OCI-LY7 (cell line): Measurements from ENCODE around the gene TXNIP. TPM values are rescaled to one million over a fixed set of nuclear protein-coding genes. Genes with fewer than 3 reads are reported as not detected.

Experiments used
- BruUV-seq: library from RNA; stranded (reverse); fragments of 400-500 nt; replicated peaks from 2 replicates; lab custom pipeline; 2021; lab: Mats Ljungman, UMichigan
- CTCF ChIA-PET: fragments of 300-600 bp; sonication (Branson Sonifier 250); formaldehyde crosslinking; loops from one replicate; lab custom pipeline; 2022; ENCODE audit warnings: antibody characterized with exemption; ENCODE audit not compliant: unreplicated experiment; lab: Charles Lee
- POLR2A ChIA-PET: fragments of 300-600 bp; sonication (Branson Sonifier 250); formaldehyde crosslinking; loops from one replicate; lab custom pipeline; 2022; ENCODE audit warnings: antibody characterized with exemption; lab: Charles Lee
- DNase-seq: peaks from one replicate; pipeline ENCODE4 v3.0.0-alpha.2; 2015; ENCODE audit warnings: low spot score
- H2AFZ ChIP-seq: fragments of 200-600 bp; sonication (generic), shearing (Covaris generic); 2 replicates; pipeline ENCODE4 v1.6.1; 2014; ENCODE audit warnings: mild to moderate bottlenecking, antibody characterized with exemption, low read length, moderate library complexity
- H3K27ac ChIP-seq: fragments of 200-600 bp; sonication (generic); 2 replicates; pipeline ENCODE4 v1.5.1; 2014; ENCODE audit warnings: mixed run types, low read depth, mild to moderate bottlenecking, moderate library complexity, low read length, inconsistent platforms; ENCODE audit not compliant: poor library complexity, severe bottlenecking
- H3K36me3 ChIP-seq: fragments of 200-600 bp; sonication (generic); 2 replicates; pipeline ENCODE4 v1.6.1; 2014; ENCODE audit warnings: mild to moderate bottlenecking, antibody characterized with exemption, low read length, moderate library complexity, mixed read lengths; ENCODE audit not compliant: insufficient read depth
- H3K4me1 ChIP-seq: fragments of 200-600 bp; sonication (generic); 2 replicates; pipeline ENCODE4 v1.5.1; 2014; ENCODE audit warnings: mild to moderate bottlenecking, low read length; ENCODE audit not compliant: insufficient read depth, poor library complexity, severe bottlenecking
- H3K4me2 ChIP-seq: fragments of 200-600 bp; sonication (generic); 2 replicates; pipeline ENCODE4 v1.6.1; 2014; ENCODE audit warnings: mild to moderate bottlenecking, low read length
- H3K4me3 ChIP-seq: fragments of 200-600 bp; sonication (generic); 2 replicates; pipeline ENCODE4 v1.5.1; 2014; ENCODE audit warnings: mild to moderate bottlenecking, low read depth, low read length; ENCODE audit not compliant: poor library complexity, severe bottlenecking
- H3K79me2 ChIP-seq: fragments of 200-600 bp; sonication (generic); 2 replicates; pipeline ENCODE4 v1.6.1; 2016; ENCODE audit warnings: low read depth, mild to moderate bottlenecking, low read length, moderate library complexity, mixed read lengths; ENCODE audit not compliant: insufficient read depth
- H3K9me2 ChIP-seq: fragments of 200-600 bp; sonication (generic); 2 replicates; pipeline ENCODE4 v1.6.1; 2016; ENCODE audit warnings: mild to moderate bottlenecking, low read length, mixed read lengths; ENCODE audit not compliant: insufficient read depth
- H3K9me3 ChIP-seq: fragments of 200-600 bp; sonication (generic); 2 replicates; pipeline ENCODE4 v1.6.1; 2014; ENCODE audit warnings: mild to moderate bottlenecking, mixed run types, low read length, mixed read lengths
- H4K20me1 ChIP-seq: fragments of 200-600 bp; sonication (generic); 2 replicates; pipeline ENCODE4 v1.6.1; 2014; ENCODE audit warnings: mild to moderate bottlenecking, antibody characterized with exemption, low read length, moderate library complexity, mixed read lengths; ENCODE audit not compliant: insufficient read depth
- CTCF ChIP-seq: fragments of 200-600 bp; sonication (generic); conservative IDR thresholded peaks from 2 replicates; pipeline ENCODE4 v1.5.1; 2014; ENCODE audit warnings: mild to moderate bottlenecking, antibody characterized with exemption, low read length, moderate library complexity, mixed read lengths
- EZH2phosphoT487 ChIP-seq: fragments of 200-600 bp; sonication (generic); IDR thresholded peaks from 2 replicates; pipeline ENCODE4 v1.6.1; 2018; ENCODE audit warnings: low read depth, borderline replicate concordance, mild to moderate bottlenecking, mixed run types, antibody characterized with exemption, low read length, moderate library complexity, mixed read lengths
- intact Hi-C: fragments of 100-400 bp; cut with micrococcal nuclease; formaldehyde crosslinking; loops from one replicate; pipeline ENCODE4 v1.10.0; 2022; ENCODE audit not compliant: unreplicated experiment
- total RNA-seq, 2 experiments: library from RNA; depleted of rRNA in 1 of 2; stranded (reverse); fragments of >200 nt in 1 of 2; shearing (Covaris generic) in 1 of 2; gene quantifications; 2 replicates each; pipeline ENCODE4 v1.2.3, GENCODE V29; 2014 to 2022

Gene TXNIP
- total RNA-seq, 2 experiments from 2014 or later = 50.3 to 144 TPM

- Histone ChIP-seq H3K4me2 (no peak overlapping the region), H3K4me3 (no peak overlapping the region), H3K79me2 (peaks cover 10% of the 10 kb centered on the region; the same call in 1 of the 2 replicates), H2AFZ (no peak overlapping the region), H3K9me3 (no peaks in the 10 kb centered on the region), H3K4me1 (peaks cover 36% of the 10 kb centered on the region), H3K9me2 (no peaks in the 10 kb centered on the region), H3K27ac (no peak overlapping the region), H3K36me3 (peaks cover 37% of the 10 kb centered on the region), H4K20me1 (no peaks in the 10 kb centered on the region)
- TF ChIP-seq CTCF = no peak
- TF ChIP-seq EZH2phosphoT487 = no peak
- no TSS peak for BruUV-seq
- DNase-seq = no peak
- intact Hi-C loops = no loop called here
- ChIA-PET CTCF (no interaction called here), POLR2A (interaction anchor here (0.5 to 8.3 kb wide), 4 partner anchors 8 to 42 kb away, joined by 4 to 67 read pairs (median 6); no protein-coding TSS in a partner anchor)
These were observed 6.0 kb downstream of the TXNIP start for GRCh38 chr1:145990249-145990855.

GRCh38 chr1:145988773-145989172 is 7.6 kb downstream of the TXNIP start:
- Histone ChIP-seq H3K9me3 (no peaks in the 10 kb centered on the region), H3K36me3 (peaks cover 21% of the 10 kb centered on the region), H3K79me2 (no peaks in the 10 kb centered on the region), H3K4me3 (no peak overlapping the region), H3K4me2 (peak overlapping the region; percentile 16; the same call in 1 of the 2 replicates), H4K20me1 (no peaks in the 10 kb centered on the region), H3K27ac (no peak overlapping the region), H2AFZ (peak overlapping the region; percentile 67; the same call in 1 of the 2 replicates), H3K4me1 (peaks cover 38% of the 10 kb centered on the region), H3K9me2 (no peaks in the 10 kb centered on the region)
- no TSS peak for BruUV-seq
- ChIA-PET CTCF (no interaction called here), POLR2A (interaction anchor here (0.7 to 1.9 kb wide), 3 partner anchors 9 to 61 kb away, joined by 3 to 19 read pairs (median 4); partner anchors contain the start of gene RBM8A)
- intact Hi-C loops = no loop called here
- DNase-seq = no peak
- no peak for TF ChIP-seq CTCF

GRCh38 chr1:145987926-145988325 is 8.5 kb downstream of the TXNIP start:
- Histone ChIP-seq H3K36me3 (peaks cover 13% of the 10 kb centered on the region), H3K79me2 (no peaks in the 10 kb centered on the region), H2AFZ (peak overlapping the region; percentile 67; the same call in 1 of the 2 replicates), H3K9me2 (no peaks in the 10 kb centered on the region), H3K27ac (no peak overlapping the region), H3K9me3 (no peaks in the 10 kb centered on the region), H4K20me1 (no peaks in the 10 kb centered on the region), H3K4me3 (no peak overlapping the region), H3K4me2 (peak overlapping the region; percentile 16; the same call in 1 of the 2 replicates), H3K4me1 (peaks cover 43% of the 10 kb centered on the region)
- intact Hi-C loops = no loop called here
- no TSS peak for BruUV-seq
- no peak for DNase-seq
- CTCF ChIA-PET = interaction anchor here (1.0 kb wide), 1 partner anchor 9 kb away, joined by 5 read pairs; no protein-coding TSS in a partner anchor
- POLR2A ChIA-PET = interaction anchor here (0.5 to 1.9 kb wide), 3 partner anchors 8 to 50 kb away, joined by 4 to 19 read pairs (median 6); no protein-coding TSS in a partner anchor
- TF ChIP-seq EZH2phosphoT487 = no peak
- no peak for TF ChIP-seq CTCF
